NCI-H1436 treated with DMSO at 0.1 percent for 48 hours (cell line): Measurements from ENCODE around the gene FABP1.
A peak's percentile ranks its signal among the peaks of the same experiment; 100 is the strongest.

ENCODE experiments used
- DNase-seq: peaks from one replicate; lab custom pipeline; 2025; lab: John Stamatoyannopoulos, UW

The FABP1 gene

DNA sequence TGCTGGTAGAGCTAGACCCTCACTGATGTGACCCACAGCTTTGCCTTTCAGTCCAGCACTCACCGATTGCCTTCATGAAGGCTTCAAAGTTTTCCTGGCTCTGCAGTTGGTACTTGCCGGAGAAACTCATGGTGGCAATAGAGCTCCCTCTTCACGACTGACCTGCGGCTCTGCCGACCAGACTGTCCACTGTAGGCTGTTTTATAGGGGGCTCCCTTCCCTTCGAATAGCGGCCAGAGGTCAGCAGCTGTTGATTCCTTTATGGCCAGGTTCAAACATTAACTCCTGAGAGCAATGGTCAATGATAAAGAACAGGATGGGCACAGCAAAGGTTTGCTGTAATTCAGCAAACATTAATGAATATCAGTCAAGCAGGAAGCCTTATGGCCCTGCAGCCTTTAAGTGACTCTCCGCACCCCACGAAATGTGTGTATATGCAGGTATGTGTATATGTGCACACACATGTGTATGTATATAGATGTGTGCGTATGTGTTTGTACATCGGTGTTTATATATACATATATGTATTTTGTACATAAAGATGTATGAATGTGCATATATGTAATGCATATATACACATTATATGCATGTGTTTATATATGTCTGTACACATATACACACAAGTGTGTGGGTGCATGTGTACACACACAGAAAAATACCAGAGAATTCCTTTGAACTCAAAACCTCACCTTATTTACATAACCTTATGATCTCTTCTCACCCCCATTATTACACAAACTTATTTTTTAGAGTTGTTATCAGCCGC, at the start of gene FABP1:
FABP1 (minus strand) TSS at position 175 of the 766 bp plus-strand sequence; CDS start at position 130, 45 bp downstream.
- DNase-seq: no peak

DNA sequence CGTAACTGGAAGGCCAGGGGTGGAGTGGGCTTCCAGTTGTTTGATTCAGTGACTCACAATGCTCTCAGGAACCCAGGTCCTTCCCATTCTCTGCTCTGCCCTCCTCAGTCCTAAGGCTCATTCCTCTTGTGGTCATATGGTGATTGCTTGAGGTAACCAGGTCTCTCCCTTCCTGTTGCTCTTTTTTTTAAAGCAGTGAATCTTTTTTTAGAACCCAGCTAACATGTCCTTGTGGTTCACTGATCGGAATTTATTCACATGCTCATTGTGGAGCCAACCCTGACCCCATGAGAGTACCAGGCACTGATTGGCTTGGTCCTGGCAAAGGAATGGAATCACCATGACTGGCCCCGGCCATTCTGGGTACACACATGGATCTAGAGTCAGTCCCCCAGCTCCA, 49.7 kb upstream of the FABP1 start:
- no peak for DNase-seq

DNA sequence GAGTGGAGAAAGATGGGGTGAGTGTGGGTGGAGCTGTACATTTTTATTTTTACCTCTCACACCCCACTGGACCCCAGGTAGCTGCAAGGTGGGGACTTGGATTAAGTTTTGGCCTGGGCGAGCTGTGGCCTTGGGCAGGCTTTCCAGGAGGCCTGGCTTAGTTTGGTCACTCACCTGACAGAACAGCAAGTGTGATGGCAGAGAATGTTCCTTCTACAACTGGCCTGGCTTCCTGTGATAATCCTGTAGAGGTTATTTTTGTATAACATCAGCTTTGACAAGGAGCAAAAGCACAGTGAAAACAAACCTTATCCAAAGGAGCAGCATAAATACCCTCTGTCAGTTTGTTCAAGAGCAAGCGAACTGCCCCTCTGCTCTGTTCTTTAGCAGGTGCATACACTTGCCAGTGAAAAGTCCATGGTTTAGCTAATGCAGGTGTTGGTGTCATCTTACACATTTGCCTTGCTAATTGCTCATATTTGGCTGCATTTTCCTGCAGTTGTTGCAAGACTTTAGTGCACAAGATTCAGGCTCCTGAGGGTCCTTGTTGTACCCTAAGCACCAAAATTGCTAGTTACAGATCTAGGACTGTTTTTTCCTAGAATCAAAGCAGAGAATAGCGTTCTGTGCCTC, 48.6 kb upstream of the FABP1 start:
- peak; percentile 66 for DNase-seq

DNA sequence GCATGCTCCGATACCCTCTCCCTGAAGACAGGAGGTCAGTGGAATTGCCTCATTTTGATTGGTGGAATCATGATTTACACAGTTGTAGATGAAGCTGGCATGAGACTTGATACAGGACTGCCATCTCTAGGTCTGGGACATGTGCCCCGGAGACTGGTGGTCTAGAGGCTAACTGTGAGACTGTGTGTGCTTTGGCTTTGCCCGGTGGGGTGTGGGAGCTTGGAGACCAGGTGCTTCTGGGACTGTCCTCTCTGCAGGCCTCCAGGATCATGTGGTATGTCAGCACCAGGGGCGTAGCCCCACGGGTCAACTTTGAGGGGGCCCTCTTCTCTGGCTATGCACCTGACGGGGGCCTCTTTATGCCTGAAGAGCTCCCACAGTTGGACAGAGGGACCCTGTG, 45.0 kb upstream of the FABP1 start:
- DNase-seq: no peak

DNA sequence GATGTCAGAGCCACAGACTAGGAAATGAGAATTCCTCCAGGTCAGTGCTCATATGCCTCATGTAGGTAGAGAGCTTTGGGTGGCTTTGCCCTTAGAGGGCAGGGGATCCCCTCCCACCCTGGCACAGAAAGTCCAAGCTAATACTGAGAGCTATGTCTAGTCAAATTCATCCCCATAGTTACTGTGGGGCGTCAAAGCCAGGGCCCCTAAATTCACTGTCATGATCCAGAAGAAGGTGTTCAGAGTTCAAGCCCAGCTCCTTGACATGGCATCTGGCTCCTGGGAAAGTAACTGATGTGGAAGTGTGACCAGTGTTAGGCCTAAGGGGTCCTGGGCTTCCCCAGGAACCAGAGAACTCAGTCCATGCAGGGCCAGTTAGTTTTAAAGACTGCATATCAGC, 44.1 kb upstream of the FABP1 start:
- DNase-seq: no peak

DNA sequence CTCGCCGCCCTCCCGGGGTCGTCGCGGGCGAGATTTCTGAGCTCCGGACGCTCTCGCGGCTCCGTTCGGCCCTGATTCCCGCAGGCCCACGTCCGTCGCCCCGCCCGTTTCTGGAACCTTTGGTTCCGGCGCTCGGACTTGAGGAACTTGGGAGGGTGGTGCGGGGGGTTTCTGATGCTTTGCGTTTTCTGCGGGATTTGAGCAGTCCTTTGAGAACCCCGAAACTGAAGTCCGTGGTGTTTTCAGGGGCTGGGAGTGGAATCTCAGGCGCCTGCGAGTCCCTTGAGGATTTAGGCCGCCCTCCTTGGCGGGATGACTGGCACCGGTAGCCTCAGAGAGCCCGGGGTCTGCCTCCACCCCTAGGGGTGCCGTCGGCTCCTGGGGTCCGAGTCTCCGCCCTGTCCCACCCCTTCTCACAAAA, 42.6 kb upstream of the FABP1 start:
- DNase-seq: no peak

DNA sequence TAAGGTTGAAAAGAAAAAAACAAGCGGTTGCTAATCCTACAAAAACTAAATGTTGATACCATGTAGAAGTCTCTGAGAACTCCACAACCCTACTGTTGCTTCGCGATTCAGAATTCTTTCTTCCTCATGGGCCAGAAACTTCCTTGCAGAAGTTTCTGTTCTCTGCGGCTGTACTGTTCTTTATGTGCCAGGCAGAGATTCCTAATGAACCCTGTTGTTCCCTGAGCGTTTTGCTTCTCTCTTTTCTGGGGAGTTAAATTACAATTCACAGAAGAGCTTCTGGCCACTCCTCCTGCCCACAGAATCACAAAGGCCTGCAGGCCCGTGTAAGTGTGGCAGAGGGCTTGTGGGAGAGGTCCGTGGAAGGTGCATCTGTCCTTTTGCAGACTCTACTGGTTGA, 40.5 kb upstream of the FABP1 start:
- no peak for DNase-seq

DNA sequence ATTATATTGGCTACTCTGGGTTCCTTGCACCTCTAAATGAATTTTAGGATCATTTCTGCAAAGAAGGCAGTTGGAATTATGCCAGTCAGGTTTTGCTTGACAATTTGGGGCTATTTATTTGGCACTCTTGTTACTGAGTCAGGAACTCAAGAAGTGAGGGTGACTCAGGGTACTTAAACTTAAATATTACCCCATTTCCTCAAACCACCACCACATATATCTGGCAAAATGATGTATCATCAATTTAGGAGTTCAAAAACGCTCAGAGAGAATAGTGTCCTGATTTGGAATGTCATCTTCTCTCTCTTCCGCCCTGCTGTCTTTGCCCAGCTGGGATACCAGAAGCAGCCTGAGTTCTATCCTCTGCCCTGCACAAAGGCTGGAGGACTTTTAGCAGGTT, 39.9 kb upstream of the FABP1 start:
- DNase-seq: no peak

DNA sequence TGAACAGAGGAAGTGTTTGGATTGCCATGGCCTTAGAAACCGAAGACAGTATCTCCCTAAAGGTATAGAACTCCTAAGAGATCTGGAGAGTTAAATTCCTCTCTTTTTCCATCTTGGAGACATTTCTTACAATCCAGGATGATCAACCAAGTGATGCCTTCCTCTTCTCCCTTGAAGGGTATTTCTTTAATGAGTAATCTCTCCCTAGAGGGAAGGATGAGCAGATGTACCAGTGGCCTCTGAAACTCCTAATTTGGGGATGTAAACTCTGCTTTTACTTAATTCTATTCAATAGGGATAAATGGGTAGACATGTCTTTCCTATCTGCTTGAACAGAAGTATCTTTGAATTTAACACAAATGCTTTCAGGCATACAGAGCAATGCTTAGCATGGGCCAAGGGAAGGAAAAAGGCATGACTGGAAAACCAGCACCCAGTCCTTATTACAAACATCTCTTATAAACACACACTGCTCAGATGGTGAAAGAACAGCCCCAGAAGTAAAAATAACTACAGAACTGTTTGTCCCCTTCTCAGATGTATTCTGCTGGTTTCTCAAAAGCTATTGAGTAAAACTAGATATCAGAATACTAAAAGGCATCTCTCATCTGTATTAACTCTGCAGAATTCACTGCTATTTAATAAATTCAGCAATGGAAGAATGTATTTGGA, 37.6 kb upstream of the FABP1 start:
- DNase-seq: no peak

DNA sequence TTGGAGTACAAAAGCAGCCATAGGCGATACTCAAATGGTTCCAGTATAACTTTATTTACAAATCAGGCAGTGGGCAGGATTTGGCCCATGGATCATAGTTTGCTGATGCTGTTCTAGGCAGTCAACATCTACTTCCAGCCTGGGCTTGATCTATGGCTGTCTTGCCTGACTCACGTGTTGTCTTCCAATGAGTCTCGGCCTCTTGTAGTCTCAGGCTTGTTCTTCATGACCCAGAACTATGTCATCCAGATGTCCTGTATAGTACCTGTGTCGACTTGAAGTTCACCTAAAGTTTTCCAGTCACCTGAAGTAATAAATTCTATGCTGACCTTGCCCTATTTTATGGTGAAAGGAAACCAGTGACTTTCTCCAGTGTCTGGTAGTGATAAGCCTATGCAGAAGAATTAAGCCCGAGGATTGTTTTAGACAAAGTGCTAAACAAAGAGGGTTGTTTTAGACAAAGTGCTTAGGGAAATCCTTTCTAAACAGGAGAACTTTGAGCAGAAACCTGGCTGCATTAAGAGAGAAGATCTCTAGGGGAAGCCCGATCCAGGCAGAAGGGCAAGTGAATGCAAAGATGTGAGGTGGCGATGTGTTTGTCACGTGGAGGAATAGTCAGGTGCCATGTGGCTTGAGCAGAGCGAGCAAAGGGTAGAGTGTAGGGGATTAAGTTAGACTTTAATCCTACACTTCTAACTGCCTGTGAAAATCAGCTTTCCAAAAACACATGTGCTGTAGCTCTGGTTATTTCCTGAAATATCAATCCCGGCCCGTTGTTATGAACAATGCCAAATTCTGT, 33.8 kb upstream of the FABP1 start:
- no peak for DNase-seq

DNA sequence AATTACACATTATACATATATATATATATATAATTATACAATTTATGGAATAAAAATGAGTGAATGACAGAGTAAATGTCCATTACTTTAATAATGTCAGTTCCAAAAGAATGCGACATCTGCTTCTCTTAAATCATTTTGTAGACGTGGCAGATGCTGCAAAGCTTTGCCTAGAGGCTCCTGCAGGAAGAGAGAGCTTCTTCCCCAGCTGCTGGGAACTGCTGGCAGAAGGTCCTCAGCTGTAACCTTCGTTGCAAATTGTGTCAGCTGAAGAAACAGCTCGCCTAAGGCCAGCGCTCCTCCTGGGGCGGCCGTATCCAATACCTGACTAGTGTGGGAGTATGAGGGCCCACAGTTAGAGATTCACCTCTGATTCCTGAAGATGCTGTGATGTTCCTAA, 32.7 kb upstream of the FABP1 start:
- no peak for DNase-seq

DNA sequence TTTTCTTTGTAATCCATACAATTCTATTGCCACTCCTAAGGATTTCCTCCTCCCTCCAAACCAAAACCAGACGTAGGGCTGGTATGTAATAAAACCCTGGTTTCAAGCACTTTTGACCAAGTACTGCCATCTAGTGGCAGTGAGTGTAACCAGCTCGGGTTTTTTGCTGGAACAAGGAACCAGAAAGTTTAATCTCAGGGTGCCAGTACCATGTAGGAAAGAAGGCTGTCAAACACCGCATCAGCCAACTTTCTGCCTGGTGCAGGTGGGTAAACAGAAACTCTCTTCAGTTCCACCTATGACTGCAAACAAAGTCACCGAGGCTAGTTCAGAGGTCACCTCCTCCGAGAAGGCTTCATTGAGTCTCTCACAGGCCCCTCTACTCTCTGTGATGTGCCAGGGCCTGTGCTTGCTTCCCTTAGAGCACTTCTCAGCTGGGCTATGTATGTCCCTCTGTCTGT, 32.1 kb upstream of the FABP1 start:
- DNase-seq: peak; percentile 5

DNA sequence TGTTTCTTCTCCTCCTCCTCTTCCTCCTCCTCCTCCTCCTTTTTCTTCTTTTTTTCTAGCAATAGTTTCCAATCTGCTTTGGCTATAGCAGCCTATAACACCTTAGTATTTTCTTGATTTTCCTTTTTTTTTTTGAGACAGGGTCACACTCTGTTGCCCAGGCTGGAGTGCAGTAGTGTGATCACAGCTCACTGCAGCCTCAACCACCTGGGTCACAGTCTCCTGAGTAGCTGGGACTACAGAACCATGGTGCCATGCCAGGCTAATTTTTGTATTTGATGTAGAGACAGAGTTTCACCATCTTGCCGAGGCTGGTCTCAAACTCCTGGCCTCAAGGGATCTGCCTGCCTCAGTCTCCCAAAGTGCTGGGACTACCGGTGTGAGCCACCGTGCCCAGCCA, 31.6 kb upstream of the FABP1 start:
- DNase-seq: no peak

DNA sequence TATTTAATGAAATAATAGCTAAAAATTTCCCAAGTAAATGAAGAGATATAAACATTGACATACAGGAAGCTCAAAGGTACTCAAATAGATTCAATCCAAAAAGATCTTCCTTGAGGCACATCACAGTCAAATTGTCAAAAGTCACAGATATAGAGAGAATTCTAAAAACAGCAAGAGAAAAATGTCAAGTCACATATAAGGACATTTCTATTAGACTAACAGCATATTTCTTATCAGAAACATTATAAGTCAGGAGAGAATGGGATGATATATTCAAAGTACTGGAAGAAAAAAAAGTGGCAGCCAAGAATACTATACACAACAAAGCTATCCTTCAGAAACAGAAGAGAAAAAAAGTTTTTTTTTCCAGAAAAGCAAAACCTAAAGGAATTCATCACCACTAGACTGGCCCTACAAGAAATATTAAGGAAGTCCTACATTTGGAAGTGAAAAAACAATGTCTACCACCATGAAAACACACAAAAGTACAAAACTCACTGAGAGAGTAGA, 21.1 kb upstream of the FABP1 start:
- DNase-seq: no peak

DNA sequence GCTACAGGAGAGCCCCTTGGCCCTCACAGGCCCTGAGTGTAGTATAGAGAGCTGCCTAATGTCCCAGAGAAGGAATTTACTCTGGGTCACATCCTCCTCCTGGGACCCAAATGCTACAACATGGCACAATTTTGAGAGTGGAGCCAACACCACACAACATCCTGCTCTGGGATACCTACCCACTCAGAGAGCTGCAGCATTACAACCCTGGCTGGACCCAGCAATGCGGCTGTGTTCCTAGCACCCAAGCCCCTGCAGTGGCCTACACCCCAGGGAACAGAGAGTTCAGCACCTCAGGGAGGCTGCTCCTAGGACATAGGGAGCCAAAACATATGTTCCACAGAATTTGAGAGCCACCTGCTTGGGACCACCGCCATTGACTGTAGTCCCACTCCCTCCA, 19.3 kb upstream of the FABP1 start:
- no peak for DNase-seq

DNA sequence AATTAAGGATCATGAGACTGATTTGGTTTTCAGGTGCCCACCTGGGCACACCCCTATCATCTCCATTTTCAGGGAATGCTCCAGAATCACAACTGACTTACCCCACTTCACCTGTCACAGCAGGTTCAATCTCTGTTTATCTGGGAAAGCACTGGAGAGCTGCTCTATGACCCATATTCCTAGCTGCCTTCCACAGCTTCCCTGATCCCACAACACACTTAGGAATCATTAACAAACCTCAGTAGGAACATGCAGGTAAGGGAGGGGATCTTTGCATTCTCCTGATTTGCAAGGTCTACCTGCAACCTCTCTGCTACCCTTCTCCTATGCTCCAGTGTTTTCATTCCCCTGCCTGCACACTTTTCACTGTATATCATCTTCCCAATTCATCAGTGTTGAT, 18.7 kb upstream of the FABP1 start:
- no peak for DNase-seq

DNA sequence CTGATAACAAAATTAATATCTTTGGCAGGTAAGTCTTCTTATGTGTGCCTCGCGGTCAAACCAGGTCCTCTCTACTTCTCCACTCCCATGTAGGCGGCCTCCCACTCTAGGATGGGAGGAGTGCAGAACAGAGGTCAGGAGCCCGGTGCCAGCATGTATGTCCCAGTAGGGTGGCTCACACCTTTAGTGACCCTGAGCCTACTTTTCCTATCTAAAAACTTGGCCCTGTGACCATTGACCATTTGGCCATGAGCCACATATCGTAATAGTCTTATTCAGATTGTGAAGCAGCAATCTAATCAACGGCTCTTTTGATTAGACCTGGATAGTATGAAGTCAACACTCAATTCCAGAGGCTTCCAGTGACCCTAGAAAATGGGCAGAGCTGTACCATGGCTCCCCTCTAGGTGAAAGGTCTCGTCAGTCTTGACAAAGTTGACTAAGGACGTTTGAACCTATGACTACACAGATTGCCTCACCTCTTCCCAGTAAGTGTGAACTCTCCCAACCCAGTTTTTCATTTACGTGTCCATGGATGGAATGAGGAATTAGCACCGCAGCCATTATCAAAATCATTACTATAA, 17.1 kb upstream of the FABP1 start:
- DNase-seq: no peak

DNA sequence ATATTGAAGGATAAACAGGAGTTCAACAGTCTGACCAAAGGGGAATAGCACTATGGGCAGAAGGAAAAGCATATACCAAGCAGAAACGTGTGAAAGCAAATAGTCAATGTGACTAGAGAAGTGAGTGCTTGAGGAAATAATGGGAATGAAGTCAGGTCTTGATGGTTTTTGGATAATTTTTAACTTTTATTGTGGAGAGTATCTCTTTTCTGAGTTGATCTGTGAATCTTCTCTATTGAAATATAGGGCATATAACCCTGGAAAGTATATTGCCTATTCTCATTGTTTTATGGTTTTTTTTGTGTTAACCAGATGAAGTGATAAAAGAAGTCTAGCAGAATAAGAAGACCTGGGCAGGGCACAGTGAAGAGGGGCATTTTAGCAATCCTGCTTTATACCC, 16.4 kb upstream of the FABP1 start:
- no peak for DNase-seq

DNA sequence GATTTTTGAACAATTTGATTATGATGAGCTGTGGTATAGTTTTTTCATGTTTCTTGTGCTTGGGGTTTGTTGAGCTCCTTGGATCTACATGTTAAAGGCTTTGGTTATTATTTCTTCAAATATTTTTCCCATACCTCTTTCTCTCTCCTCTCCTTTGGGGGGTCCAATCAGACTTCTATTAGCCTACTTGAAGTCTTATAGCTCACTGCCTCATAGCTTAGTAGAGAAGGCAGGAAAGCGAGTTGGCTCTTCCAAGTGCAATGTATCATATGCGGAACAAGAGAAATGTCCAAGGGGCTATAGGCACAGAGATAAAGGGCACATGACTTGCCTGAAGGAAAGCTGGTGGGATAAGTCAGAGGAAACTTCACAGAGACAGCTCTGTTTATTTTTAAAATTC, 14.1 kb upstream of the FABP1 start:
- no peak for DNase-seq

DNA sequence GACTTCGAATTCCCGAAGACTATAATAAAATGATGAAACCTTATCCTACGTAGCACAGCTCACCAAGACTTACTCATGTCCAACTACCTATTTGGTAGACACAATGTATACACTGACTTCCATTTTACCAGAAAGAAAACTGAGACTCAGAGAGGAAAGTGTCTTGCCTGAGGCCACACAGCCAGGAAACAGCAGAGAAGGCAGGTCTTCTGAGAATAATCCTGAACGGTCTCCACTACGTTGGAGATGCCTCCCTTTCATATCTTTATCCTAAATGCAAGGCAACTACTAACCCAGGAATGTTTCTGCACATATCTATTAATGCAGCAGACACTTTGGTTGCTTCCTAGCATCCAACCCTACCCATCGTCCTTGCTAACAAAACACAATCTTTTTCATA, 11.9 kb upstream of the FABP1 start:
- no peak for DNase-seq

DNA sequence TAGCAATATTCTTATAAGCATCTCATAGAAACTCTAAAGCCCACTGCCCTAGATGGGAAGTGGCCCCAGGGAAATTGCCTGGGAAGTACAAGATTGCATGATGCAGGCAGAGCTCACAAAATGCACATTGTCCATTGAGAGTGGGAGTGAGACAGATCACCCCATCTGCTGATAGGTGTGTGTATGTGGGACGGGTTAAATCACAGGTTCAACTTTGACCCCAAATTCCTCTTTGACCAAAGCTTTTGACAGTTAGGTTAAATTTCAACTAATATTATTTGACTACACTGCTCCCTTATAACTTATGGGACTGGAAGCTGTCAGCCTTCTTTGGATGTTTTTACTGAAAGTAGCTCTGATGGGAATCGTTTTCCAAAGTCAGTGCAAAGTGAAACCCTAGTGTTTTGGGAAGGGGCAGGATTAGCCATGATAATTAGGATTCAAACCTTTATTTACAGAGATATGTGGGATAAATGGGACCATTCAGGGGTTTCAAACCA, 11.4 kb upstream of the FABP1 start:
- DNase-seq: no peak

DNA sequence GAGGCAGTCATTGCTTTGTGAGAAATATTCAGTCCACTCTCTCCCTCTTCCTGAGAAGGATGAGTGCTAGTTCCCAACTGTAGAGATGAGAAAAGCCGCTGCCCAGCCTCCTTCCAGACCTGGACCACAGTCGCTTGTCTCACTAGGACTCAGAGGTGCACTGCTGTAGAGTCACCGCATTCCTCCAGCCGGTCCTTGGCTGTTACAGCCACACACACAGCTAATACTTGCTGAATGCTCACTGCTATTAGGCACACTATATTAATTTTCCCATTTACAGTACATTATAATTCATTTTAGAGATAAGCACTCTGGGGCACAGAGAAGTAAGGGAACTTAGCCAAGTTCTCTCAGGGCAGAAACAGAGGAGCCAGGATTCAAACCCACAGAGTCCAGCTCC, 10.0 kb upstream of the FABP1 start:
- DNase-seq: no peak
